Lower leg skin (tissue), 4 donors: Measurements from ENCODE around the gene ARID1B. TPM values are rescaled to one million over a fixed set of nuclear protein-coding genes. Genes with fewer than 3 reads are reported as not detected.

ENCODE experiments used
- DNase-seq, 2 donors: peaks; one replicate each; pipeline ENCODE4 v3.0.0-alpha.2; 2019; ENCODE audit warnings: low spot score in 2 of 2
- H3K4me3 ChIP-seq: fragments of 200-600 bp; sonication (generic); 2 replicates; pipeline ENCODE4 v1.5.1; 2017; ENCODE audit warnings: mild to moderate bottlenecking, low read depth; ENCODE audit not compliant: poor library complexity, severe bottlenecking
- POLR2A ChIP-seq, 2 donors: fragments of 450-650 bp; IDR thresholded peaks; one replicate each; pipeline ENCODE4 v1.6.1; 2016 to 2017; ENCODE audit warnings: antibody characterized with exemption in 2 of 2, mild to moderate bottlenecking in 1 of 2, moderate library complexity in 1 of 2
- WGBS, 2 donors: methylation state at CpG; one replicate each; pipeline ENCODE4 v1.1.5; 2018; 5-methylcytosine and 5-hydroxymethylcytosine counted together
- intact Hi-C: fragments of 100-400 bp; cut with DNase I; formaldehyde crosslinking; loops from one replicate; pipeline ENCODE4 v1.15.0; 2023; ENCODE audit warnings: low total_unique reads
- total RNA-seq, 4 donors: library from RNA; depleted of rRNA; stranded (reverse); fragments of >200 nt; gene quantifications; one replicate each; pipeline ENCODE4 v1.1.0, GENCODE V29; 2016
- TF ChIP-seq, protein P1 (sequence below), 3 donors: fragments of 450-650 bp; IDR thresholded peaks; one replicate each; pipeline ENCODE4 v1.5.1; 2016; ENCODE audit warnings: antibody characterized with exemption in 3 of 3, mild to moderate bottlenecking in 3 of 3, moderate library complexity in 2 of 3

ARID1B gene
- total RNA-seq, 4 donors from 2014 or later, result 87.3 to 132 (median 102) TPM

DNA sequence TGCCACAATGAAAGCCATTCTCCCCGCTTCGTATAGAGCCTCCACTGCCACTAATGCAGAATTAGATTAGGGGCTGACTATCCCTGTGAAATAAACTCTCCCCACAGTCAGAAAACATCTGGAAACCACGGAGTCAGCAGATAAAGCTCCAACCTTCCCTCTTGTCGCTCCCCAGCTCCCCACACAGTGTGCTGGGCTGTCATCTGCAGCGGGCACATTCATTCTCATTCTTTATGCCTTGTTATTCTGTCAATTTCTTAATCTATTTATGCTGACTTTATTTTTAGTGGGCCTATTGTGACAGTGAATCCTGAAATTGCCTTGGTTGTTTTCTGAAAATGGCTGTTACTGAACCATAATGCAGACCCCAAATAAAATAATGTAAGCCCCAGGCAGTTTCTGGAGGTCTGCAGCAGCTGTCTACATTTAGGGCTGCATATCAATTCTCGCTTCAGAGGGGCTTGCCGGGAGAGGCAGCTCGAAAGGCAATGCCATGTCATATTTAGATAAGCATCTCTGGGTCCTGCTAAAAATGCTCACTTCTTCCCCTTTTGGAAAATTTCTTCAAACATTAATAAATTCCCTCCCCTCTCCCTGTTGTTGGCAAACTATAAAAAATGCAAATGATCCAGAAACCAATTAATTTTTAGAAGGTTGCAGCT is 474.5 kb downstream of the ARID1B start:
- TF ChIP-seq, protein P1, sequence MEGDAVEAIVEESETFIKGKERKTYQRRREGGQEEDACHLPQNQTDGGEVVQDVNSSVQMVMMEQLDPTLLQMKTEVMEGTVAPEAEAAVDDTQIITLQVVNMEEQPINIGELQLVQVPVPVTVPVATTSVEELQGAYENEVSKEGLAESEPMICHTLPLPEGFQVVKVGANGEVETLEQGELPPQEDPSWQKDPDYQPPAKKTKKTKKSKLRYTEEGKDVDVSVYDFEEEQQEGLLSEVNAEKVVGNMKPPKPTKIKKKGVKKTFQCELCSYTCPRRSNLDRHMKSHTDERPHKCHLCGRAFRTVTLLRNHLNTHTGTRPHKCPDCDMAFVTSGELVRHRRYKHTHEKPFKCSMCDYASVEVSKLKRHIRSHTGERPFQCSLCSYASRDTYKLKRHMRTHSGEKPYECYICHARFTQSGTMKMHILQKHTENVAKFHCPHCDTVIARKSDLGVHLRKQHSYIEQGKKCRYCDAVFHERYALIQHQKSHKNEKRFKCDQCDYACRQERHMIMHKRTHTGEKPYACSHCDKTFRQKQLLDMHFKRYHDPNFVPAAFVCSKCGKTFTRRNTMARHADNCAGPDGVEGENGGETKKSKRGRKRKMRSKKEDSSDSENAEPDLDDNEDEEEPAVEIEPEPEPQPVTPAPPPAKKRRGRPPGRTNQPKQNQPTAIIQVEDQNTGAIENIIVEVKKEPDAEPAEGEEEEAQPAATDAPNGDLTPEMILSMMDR (IDR thresholded peaks at IDR 0.05), result no peak
- no peak for TF ChIP-seq POLR2A (IDR thresholded peaks at IDR 0.05)

DNA sequence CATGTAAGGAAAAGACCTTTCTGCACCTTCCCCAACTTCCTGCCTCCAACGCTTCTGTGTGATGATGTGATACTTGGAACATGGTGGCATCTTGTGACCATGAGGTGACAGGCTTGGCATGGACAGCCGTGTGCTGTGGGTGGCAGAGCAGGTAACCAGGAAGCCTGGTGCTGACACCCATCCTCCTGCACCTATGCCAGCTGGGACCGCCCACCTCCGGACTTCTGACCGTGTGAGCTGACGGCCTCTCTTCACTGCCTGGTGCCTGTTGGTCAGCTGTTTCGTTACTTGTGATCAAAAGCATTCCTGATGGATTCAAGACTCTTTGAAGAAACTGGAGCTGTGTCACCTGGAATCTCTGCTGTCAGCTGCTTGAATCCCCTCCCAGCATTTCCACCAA is 475.8 kb downstream of the ARID1B start:
- no peak overlapping the region for H3K4me3 ChIP-seq
- no peak for DNase-seq
- intact Hi-C loops, result no loop called here
- WGBS, 2 donors, result 62 to 87% methylated on average over 7 of the region's 7 CpGs
- TF ChIP-seq POLR2A (IDR thresholded peaks at IDR 0.05), result no peak
- TF ChIP-seq, protein P1 (IDR thresholded peaks at IDR 0.05), result no peak

More for the DNA sequence above, 474.5 kb downstream of the ARID1B start:
- intact Hi-C loops, result no loop called here
- no peak overlapping the region for H3K4me3 ChIP-seq
- 83 to 93% methylated on average over 8 of the region's 8 CpGs for WGBS, 2 donors
- no peak for DNase-seq

DNA sequence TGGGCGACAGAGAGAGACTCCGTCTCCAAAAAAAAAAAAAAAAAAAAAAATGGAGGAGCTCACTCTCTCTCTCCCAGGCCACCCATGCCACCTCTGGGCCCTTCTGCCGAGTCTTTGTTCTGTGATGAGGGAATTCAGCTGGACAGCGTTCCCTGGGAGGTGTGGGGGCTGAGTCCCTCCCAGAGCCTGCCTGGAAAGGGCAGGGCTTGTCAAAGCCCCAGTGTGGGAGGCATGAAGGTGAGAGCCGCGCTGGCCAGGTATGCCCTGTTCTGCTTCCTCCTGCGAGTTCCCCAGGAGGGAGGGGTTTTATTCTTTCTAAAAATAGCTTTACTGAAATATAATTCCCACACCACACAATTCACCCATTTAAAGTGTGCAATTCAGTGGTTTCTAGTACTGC is 476.5 kb downstream of the ARID1B start:
- no peak overlapping the region for H3K4me3 ChIP-seq
- 85 to 86% methylated on average over 7 of the region's 7 CpGs for WGBS, 2 donors
- TF ChIP-seq POLR2A (IDR thresholded peaks at IDR 0.05), result no peak
- TF ChIP-seq, protein P1 (IDR thresholded peaks at IDR 0.05), result no peak
- DNase-seq, result no peak
- intact Hi-C loops, result no loop called here

DNA sequence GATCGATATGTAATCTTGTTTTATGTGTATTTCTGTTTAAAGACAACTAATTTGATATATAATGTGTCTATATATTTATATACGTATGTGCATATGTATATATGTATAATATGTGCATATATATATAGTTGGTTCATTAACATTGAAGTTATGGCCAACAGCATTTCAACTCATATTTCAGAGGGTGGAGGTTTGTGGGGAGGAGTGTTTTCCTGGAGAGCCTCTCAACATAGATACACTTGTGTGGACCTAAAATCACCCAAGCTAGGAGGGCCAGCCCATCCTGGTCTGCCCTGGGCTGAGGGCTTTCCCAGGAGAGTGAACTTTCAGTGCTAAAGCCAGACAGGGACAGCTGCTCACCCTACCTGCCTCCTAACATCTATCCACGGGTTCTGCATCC is 477.4 kb downstream of the ARID1B start:
- no peak for DNase-seq
- 90% methylated on average over 3 of the region's 3 CpGs for WGBS, 2 donors
- H3K4me3 ChIP-seq, result no peak overlapping the region
- TF ChIP-seq, protein P1 (IDR thresholded peaks at IDR 0.05), result no peak
- TF ChIP-seq POLR2A (IDR thresholded peaks at IDR 0.05), result no peak
- intact Hi-C loops, result no loop called here

DNA sequence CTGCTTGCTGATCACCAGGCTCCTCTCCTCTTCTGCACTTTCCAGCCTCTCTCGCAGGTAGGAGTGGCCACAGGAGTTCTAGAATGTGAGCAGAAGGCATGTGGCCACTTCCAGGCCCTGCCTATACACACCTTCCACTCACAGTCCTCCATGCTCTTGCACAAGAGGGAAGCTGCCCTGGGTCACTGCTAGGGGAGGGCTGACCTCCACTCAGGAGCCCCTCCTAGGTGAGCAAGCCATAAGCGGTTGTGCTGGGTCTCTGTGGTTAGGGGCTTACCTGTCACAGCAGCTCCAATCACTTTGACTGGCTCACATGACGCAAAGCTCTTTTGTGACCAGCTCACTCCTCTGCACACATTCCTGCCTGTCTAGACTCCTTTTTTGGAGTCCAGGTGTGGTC is 477.9 kb downstream of the ARID1B start:
- intact Hi-C loops, result no loop called here
- 84 to 98% methylated on average over 3 of the region's 3 CpGs for WGBS, 2 donors

More for the DNA sequence above, 477.9 kb downstream of the ARID1B start:
- H3K4me3 ChIP-seq, result no peak overlapping the region
- TF ChIP-seq POLR2A (IDR thresholded peaks at IDR 0.05), result no peak
- TF ChIP-seq, protein P1 (IDR thresholded peaks at IDR 0.05), result no peak
- DNase-seq, result no peak
